HFFc6 (cell line): ENCODE data around the gene CLDND2. TPM values are rescaled to one million over a fixed set of nuclear protein-coding genes. Genes with fewer than 3 reads are reported as not detected.
"Not testable (repeated sequence)": the region's sequence is repeated elsewhere in the genome, so short reads cannot be mapped to it uniquely, and the experiment has no call there.

Source experiments
- DNase-seq: peaks from one replicate; pipeline ENCODE4 v3.0.0-alpha.2; 2018
- H3K27ac Mint-ChIP-seq: 2 replicates; pipeline ENCODE4 v1.8.0; 2020; ENCODE audit warnings: mild to moderate bottlenecking, mixed read lengths
- H3K27me3 Mint-ChIP-seq: 2 replicates; pipeline ENCODE4 v1.8.0; 2021; ENCODE audit warnings: mild to moderate bottlenecking, moderate library complexity, mixed read lengths; ENCODE audit not compliant: insufficient read depth
- H3K36me3 Mint-ChIP-seq: 2 replicates; pipeline ENCODE4 v1.8.0; 2021; ENCODE audit warnings: low read depth, mixed read lengths
- H3K4me1 Mint-ChIP-seq: 2 replicates; pipeline ENCODE4 v1.8.0; 2020; ENCODE audit warnings: low read depth, mixed read lengths
- H3K4me3 Mint-ChIP-seq: 2 replicates; pipeline ENCODE4 v1.8.0; 2020; ENCODE audit warnings: mild to moderate bottlenecking, moderate library complexity, mixed read lengths
- H3K9me3 Mint-ChIP-seq: 2 replicates; pipeline ENCODE4 v1.8.0; 2020; ENCODE audit warnings: mild to moderate bottlenecking, mixed read lengths
- long read RNA-seq: library from polyadenylated mRNA; unstranded; transcript quantifications from one replicate; pipeline ENCODE4 v2.0.0, GENCODE V29; 2019
- total RNA-seq, 6 experiments: library from RNA; stranded (reverse); fragmentation: NEBNext Ultra II Directional; extraction: Animal tissue kit (Norgen Biotek cat#: 25700); gene quantifications; 2 replicates in 1 of 6; 3 replicates in 5 of 6; pipeline ENCODE4 v1.2.3, GENCODE V29; 2021
- TF ChIP-seq, protein P1 (sequence below): fragments of 200-600 bp; sonication (generic); IDR thresholded peaks from 2 replicates; pipeline ENCODE4 v1.5.0; 2021; ENCODE audit warnings: antibody characterized with exemption, mild to moderate bottlenecking

CLDND2 gene, protein sequence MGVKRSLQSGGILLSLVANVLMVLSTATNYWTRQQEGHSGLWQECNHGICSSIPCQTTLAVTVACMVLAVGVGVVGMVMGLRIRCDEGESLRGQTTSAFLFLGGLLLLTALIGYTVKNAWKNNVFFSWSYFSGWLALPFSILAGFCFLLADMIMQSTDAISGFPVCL
- 1 to 10 TPM in 3 of 6 experiments, under 1 TPM in 3; 0.60 to 2.3 (median 0.94) TPM for total RNA-seq
- long read RNA-seq, partial matches to known transcripts, result 1 of 1 reads
- long read RNA-seq, other reads (novel, unspliced or antisense), result 0 of 1 reads

DNA sequence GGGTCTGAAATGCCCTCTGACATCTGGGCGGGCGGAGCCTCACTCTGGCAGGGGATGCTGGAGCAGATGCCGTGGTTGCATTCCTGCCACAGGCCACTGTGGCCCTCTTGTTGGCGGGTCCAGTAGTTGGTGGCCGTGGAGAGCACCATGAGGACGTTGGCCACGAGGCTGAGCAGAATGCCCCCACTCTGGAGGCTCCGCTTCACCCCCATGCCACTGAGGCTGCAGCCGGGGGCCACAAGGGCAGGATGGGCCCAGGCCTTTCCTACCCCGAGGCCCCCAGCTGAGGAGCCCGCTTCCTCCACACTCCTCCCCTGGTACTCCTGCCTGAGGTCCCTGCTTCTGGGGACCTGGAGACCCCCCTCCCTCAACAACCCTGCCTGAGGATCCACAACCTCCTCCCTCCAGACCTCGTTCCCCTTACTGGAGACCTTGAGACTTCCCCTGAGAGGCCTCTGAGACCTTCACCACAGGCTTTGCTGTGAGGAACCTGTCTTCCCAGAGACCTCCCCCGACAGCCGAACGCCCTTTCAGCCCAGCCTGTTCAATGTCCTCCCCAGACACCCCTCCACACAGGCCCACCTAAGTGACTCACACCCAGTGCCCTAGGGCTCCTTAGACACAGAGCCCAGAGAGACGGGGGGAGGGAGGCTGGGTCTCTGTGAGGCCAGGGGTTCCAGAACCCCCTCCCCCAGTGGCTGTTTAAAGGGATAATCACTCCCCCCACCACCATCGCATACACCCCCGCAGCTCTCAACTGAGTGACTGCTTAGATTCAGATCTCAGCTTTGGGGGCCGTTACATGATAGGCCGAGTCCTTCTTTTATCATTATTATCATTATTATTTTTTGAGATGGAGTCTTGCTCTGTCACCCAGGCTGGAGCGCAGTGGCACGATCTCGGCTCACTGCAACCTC, at the start of gene CLDND2:
CLDND2 (minus strand) TSS at position 638 of the 917 bp plus-strand sequence; CDS start at position 212, 426 bp downstream.
- DNase-seq, result no peak
- peak within 1 kb of the TSS; percentile 97 for H3K4me3 Mint-ChIP-seq
- no peaks in the 10 kb centered on the region for H3K9me3 Mint-ChIP-seq
- peak within 1 kb of the TSS; percentile 97 for H3K27ac Mint-ChIP-seq
- TF ChIP-seq, protein P1, sequence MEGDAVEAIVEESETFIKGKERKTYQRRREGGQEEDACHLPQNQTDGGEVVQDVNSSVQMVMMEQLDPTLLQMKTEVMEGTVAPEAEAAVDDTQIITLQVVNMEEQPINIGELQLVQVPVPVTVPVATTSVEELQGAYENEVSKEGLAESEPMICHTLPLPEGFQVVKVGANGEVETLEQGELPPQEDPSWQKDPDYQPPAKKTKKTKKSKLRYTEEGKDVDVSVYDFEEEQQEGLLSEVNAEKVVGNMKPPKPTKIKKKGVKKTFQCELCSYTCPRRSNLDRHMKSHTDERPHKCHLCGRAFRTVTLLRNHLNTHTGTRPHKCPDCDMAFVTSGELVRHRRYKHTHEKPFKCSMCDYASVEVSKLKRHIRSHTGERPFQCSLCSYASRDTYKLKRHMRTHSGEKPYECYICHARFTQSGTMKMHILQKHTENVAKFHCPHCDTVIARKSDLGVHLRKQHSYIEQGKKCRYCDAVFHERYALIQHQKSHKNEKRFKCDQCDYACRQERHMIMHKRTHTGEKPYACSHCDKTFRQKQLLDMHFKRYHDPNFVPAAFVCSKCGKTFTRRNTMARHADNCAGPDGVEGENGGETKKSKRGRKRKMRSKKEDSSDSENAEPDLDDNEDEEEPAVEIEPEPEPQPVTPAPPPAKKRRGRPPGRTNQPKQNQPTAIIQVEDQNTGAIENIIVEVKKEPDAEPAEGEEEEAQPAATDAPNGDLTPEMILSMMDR, result no peak
- H3K36me3 Mint-ChIP-seq, result peaks cover 5% of the 10 kb centered on the region; the same call in 1 of the 2 replicates
- peaks cover 31% of the 10 kb centered on the region for H3K4me1 Mint-ChIP-seq
- H3K27me3 Mint-ChIP-seq, result peaks cover 16% of the 10 kb centered on the region

DNA sequence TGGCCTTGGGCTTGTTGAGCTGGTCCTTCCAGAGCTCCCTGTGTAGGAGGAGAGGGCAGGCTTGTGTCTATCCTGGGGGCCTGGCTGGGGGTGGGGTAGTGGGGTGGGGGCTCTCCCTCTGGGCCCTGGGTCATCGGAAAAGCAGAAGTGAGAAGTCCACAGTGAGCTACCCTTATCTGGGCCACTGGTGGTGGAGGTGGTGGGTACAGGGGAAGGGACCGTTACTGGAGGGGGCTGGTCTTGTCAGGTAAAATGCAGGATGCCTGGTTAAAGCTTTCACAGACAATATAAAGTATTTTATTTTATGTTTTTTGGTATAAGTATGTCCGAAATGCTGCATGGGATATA, 49.0 kb upstream of the CLDND2 start:
- no peaks in the 10 kb centered on the region; the same call in 1 of the 2 replicates for H3K9me3 Mint-ChIP-seq
- no peak overlapping the region for H3K4me3 Mint-ChIP-seq
- DNase-seq, result no peak
- no peak overlapping the region for H3K27ac Mint-ChIP-seq
- peaks cover 5% of the 10 kb centered on the region for H3K27me3 Mint-ChIP-seq
- H3K4me1 Mint-ChIP-seq, result no peaks in the 10 kb centered on the region
- H3K36me3 Mint-ChIP-seq, result no peaks in the 10 kb centered on the region
- TF ChIP-seq, protein P1, result no peak

DNA sequence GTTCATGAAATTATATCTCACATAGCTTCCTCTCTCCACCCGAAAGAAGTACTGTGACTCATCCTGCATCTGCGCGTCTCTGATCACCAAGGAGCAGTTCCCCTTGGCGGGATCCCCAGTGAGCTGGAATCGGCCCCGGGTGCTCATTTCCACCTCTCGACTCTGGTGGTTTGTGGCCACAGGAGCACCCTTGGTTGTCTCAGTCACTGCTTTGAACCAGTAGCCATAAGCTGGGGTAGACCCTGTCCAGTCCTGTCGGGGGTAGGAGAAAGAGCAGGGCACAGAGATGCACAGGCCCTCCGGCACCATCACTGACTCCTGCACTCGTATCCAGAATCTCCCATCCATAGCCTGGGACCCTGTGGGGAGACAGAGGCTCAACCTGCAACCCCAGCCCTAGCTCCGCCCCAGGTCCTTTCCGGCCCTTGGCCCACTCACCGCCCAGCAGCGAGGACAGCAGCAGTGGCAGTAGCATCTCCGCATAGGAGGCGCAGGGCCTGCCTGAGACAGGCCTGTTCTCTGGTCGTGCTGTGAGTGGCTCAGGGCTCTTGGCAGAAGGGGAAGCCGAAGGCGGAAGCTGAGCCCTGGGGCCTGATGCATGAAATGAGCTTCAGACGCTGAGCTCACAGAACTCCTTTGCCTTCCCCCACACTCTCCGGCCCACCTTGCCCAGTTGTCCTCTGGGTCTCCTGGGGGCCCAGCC, 48.5 kb upstream of the CLDND2 start, which contains the start of gene SIGLEC10:
SIGLEC10 (minus strand) TSS at position 536 of the 703 bp plus-strand sequence; CDS start at position 475, 61 bp downstream.
- TF ChIP-seq, protein P1, result no peak
- Mint-ChIP-seq H3K9me3 (no peaks in the 10 kb centered on the region; the same call in 1 of the 2 replicates), H3K36me3 (no peaks in the 10 kb centered on the region), H3K4me1 (no peaks in the 10 kb centered on the region), H3K4me3 (no peak within 1 kb of the TSS), H3K27ac (no peak within 1 kb of the TSS), H3K27me3 (peaks cover 5% of the 10 kb centered on the region)
- no peak for DNase-seq

DNA sequence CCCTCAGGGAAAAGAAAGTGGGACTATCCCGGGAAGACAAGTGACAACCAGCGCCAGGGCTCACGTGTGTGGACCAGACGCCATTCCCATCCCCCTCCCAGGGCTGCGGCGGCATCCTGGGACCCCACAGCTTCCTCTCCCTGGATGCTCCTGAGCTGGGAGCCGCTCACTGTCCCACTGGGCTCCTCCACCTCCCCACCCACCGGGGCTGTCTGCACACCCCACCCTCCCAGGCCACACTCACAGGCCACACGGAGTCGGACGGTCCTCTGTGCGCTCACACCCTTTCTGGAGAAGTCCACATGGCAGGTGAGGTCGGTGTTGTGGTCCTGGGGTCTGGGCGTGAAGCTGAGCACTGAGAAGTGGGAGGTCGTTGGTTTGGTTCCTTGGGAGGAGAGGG, 47.6 kb upstream of the CLDND2 start:
- not testable (repeated sequence) for H3K27ac Mint-ChIP-seq, H3K4me3 Mint-ChIP-seq, H3K9me3 Mint-ChIP-seq, H3K36me3 Mint-ChIP-seq, H3K27me3 Mint-ChIP-seq, DNase-seq, H3K4me1 Mint-ChIP-seq

DNA sequence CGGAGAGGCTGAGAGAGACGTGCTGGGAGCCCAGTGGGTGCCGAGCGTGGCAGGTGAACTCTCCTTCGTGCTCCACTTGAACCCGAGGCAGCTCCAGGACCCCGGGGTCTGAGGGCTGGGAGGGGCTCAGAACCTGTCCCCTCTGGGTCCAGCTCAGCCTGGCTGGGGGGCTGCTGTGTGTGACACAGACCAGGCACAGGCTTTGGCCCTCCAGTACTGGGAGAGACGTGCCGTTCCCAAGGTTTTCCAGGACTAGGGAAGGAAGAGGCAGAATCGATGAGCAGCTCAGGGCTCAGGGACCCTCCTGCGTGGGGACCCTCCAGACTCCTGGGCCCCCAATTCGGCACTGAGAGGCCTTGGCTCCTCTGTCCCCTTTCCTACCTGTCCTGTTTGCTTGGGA, 46.4 kb upstream of the CLDND2 start:
- H3K9me3 Mint-ChIP-seq, result no peaks in the 10 kb centered on the region; the same call in 1 of the 2 replicates

More for the DNA sequence above, 46.4 kb upstream of the CLDND2 start:
- H3K27me3 Mint-ChIP-seq, result peaks cover 6% of the 10 kb centered on the region
- H3K36me3 Mint-ChIP-seq, result no peaks in the 10 kb centered on the region
- H3K27ac Mint-ChIP-seq, result no peak overlapping the region
- H3K4me1 Mint-ChIP-seq, result no peaks in the 10 kb centered on the region
- no peak overlapping the region for H3K4me3 Mint-ChIP-seq
- no peak for DNase-seq
- TF ChIP-seq, protein P1, result no peak
